Measurements from ENCODE around the gene SPIRE1.

Gene SPIRE1

GRCh38 chr18:12433829-12434540, 223.9 kb downstream of the SPIRE1 start:
- no peak overlapping the region for H2AFZ ChIP-seq (ENCODE audit: low read depth, low read length)
- H3K36me3 ChIP-seq (ENCODE audit: insufficient read depth, low read length), result no peaks in the 10 kb centered on the region
- H3K9ac ChIP-seq (ENCODE audit: low read depth, low read length), result no peak overlapping the region
- no peak overlapping the region for H3K27ac ChIP-seq (ENCODE audit: low read length)
- TF ChIP-seq EZH2 (IDR thresholded peaks at IDR 0.05; ENCODE audit: borderline replicate concordance, low read depth, low read length, severe bottlenecking) (no peak), CTCF (IDR thresholded peaks at IDR 0.05; ENCODE audit: borderline replicate concordance, extremely low read depth, low read length, poor library complexity, severe bottlenecking) (no peak)
- no peaks in the 10 kb centered on the region for H3K27me3 ChIP-seq (ENCODE audit: insufficient read depth, low read length, poor library complexity)
- no peaks in the 10 kb centered on the region for H3K79me2 ChIP-seq (ENCODE audit: insufficient read depth, low read length)
- no peaks in the 10 kb centered on the region; the same call in 1 of the 2 replicates for H4K20me1 ChIP-seq (ENCODE audit: insufficient read depth, low read length)
- DNase-seq (no peak), ATAC-seq (ENCODE audit: insufficient read depth, low read depth) (no peak)
- H3K4me1 ChIP-seq (ENCODE audit: insufficient read depth, low read length), result no peaks in the 10 kb centered on the region
- no peak overlapping the region for H3K4me2 ChIP-seq (ENCODE audit: insufficient read depth, low read length)
- no peak overlapping the region for H3K4me3 ChIP-seq (ENCODE audit: low read depth in 1 of 2, low read length in 2 of 2)
- no peaks in the 10 kb centered on the region for H3K9me3 ChIP-seq (ENCODE audit: insufficient read depth, low read length, severe bottlenecking)

- H3K4me1 ChIP-seq (ENCODE audit: insufficient read depth, low read length), result no peaks in the 10 kb centered on the region
Measured at GRCh38 chr18:12432881-12433280, 225.0 kb downstream of the SPIRE1 start.

GRCh38 chr18:12432196-12432595, 225.7 kb downstream of the SPIRE1 start:
- H3K9me3 ChIP-seq (ENCODE audit: insufficient read depth, low read length, severe bottlenecking), result no peaks in the 10 kb centered on the region
- DNase-seq (no peak), ATAC-seq (ENCODE audit: insufficient read depth, low read depth) (no peak)
- H3K4me3 ChIP-seq (ENCODE audit: low read depth in 1 of 2, low read length in 2 of 2), result no peak overlapping the region
- H3K79me2 ChIP-seq (ENCODE audit: insufficient read depth, low read length), result no peaks in the 10 kb centered on the region
- H3K27me3 ChIP-seq (ENCODE audit: insufficient read depth, low read length, poor library complexity), result no peaks in the 10 kb centered on the region
- no peak overlapping the region for H2AFZ ChIP-seq (ENCODE audit: low read depth, low read length)
- no peak overlapping the region for H3K4me2 ChIP-seq (ENCODE audit: insufficient read depth, low read length)
- H3K9ac ChIP-seq (ENCODE audit: low read depth, low read length), result no peak overlapping the region
- H3K27ac ChIP-seq (ENCODE audit: low read length), result no peak overlapping the region
- TF ChIP-seq EZH2 (IDR thresholded peaks at IDR 0.05; ENCODE audit: borderline replicate concordance, low read depth, low read length, severe bottlenecking), result no peak
- TF ChIP-seq CTCF (IDR thresholded peaks at IDR 0.05; ENCODE audit: borderline replicate concordance, extremely low read depth, low read length, poor library complexity, severe bottlenecking), result no peak
- H4K20me1 ChIP-seq (ENCODE audit: insufficient read depth, low read length), result no peaks in the 10 kb centered on the region; the same call in 1 of the 2 replicates
- no peaks in the 10 kb centered on the region for H3K36me3 ChIP-seq (ENCODE audit: insufficient read depth, low read length)
- no peaks in the 10 kb centered on the region for H3K4me1 ChIP-seq (ENCODE audit: insufficient read depth, low read length)

More at GRCh38 chr18:12432881-12433280, 225.0 kb downstream of the SPIRE1 start:
- Histone ChIP-seq H3K9me3 (ENCODE audit: insufficient read depth, low read length, severe bottlenecking) (no peaks in the 10 kb centered on the region), H3K79me2 (ENCODE audit: insufficient read depth, low read length) (no peaks in the 10 kb centered on the region), H3K4me3 (ENCODE audit: low read depth in 1 of 2, low read length in 2 of 2) (no peak overlapping the region), H2AFZ (ENCODE audit: low read depth, low read length) (no peak overlapping the region), H3K9ac (ENCODE audit: low read depth, low read length) (no peak overlapping the region), H4K20me1 (ENCODE audit: insufficient read depth, low read length) (no peaks in the 10 kb centered on the region; the same call in 1 of the 2 replicates), H3K36me3 (ENCODE audit: insufficient read depth, low read length) (no peaks in the 10 kb centered on the region), H3K27me3 (ENCODE audit: insufficient read depth, low read length, poor library complexity) (no peaks in the 10 kb centered on the region), H3K4me2 (ENCODE audit: insufficient read depth, low read length) (no peak overlapping the region), H3K27ac (ENCODE audit: low read length) (no peak overlapping the region)
- ATAC-seq (ENCODE audit: insufficient read depth, low read depth) (no peak), DNase-seq (no peak)
- TF ChIP-seq CTCF (IDR thresholded peaks at IDR 0.05; ENCODE audit: borderline replicate concordance, extremely low read depth, low read length, poor library complexity, severe bottlenecking) (no peak), EZH2 (IDR thresholded peaks at IDR 0.05; ENCODE audit: borderline replicate concordance, low read depth, low read length, severe bottlenecking) (no peak)
